Thoracic aorta (tissue), 2 donors: ENCODE measurements around the gene SCAMP3. TPM values are rescaled to one million over a fixed set of nuclear protein-coding genes. Genes with fewer than 3 reads are reported as not detected.

ENCODE experiments used
- ATAC-seq: fragments of 150-250 bp; one replicate; pipeline ENCODE4 v1.8.0; 2017; ENCODE audit warnings: low read depth; ENCODE audit not compliant: insufficient number of reproducible peaks, low FRiP score
- DNase-seq: peaks from one replicate; pipeline ENCODE4 v3.0.0-alpha.2; 2020; ENCODE audit warnings: low spot score
- H3K27ac ChIP-seq, 2 donors: fragments of 200-600 bp; sonication (generic); 1 replicate in 1 of 2; 2 replicates in 1 of 2; pipeline ENCODE4 v1.5.1; 2016; ENCODE audit warnings: mild to moderate bottlenecking in 2 of 2, moderate library complexity in 2 of 2
- H3K27me3 ChIP-seq: fragments of 200-600 bp; sonication (generic); replicated peaks from 2 replicates; pipeline ENCODE4 v1.6.0; 2016; ENCODE audit warnings: mild to moderate bottlenecking; ENCODE audit not compliant: insufficient read depth
- H3K36me3 ChIP-seq: fragments of 200-600 bp; sonication (generic); one replicate; pipeline ENCODE4 v1.5.1; 2016
- H3K4me1 ChIP-seq, 2 donors: fragments of 200-600 bp; sonication (generic); 1 replicate in 1 of 2; 2 replicates in 1 of 2; pipeline versions ENCODE4 v1.5.1 to v1.6.0; 2016; ENCODE audit warnings: low read depth in 2 of 2, mild to moderate bottlenecking in 1 of 2; ENCODE audit not compliant: control insufficient read depth in 1 of 2
- H3K4me3 ChIP-seq: fragments of 200-600 bp; sonication (generic); 2 replicates; pipeline ENCODE4 v1.5.1; 2016; ENCODE audit warnings: mild to moderate bottlenecking
- H3K9me3 ChIP-seq: fragments of 200-600 bp; sonication (generic); 2 replicates; pipeline ENCODE4 v1.5.1; 2016
- CTCF ChIP-seq: fragments of 200-600 bp; sonication (generic); IDR thresholded peaks from one replicate; pipeline ENCODE4 v1.5.1; 2019; ENCODE audit warnings: antibody characterized with exemption
- total RNA-seq, 2 donors: library from RNA; depleted of rRNA; stranded (reverse); fragments of >200 nt; gene quantifications; one replicate each; pipeline versions ENCODE4 v1.1.0 to v1.2.3, GENCODE V29; 2016

SCAMP3 gene
- total RNA-seq, 2 donors from 2014 or later = 32.5 to 50.2 TPM

GRCh38 chr1:155297384-155297783 lies 35.2 kb upstream of the SCAMP3 start:
- H3K27me3 ChIP-seq = peaks cover 7% of the 10 kb centered on the region
- ATAC-seq = no peak
- TF ChIP-seq CTCF = no peak

GRCh38 chr1:155296661-155297060 lies 34.5 kb upstream of the SCAMP3 start:
- DNase-seq (no peak), ATAC-seq (peak; percentile 24)
- no peaks in the 10 kb centered on the region for H3K36me3 ChIP-seq
- H3K27me3 ChIP-seq = peaks cover 7% of the 10 kb centered on the region
- no peaks in the 10 kb centered on the region for H3K9me3 ChIP-seq
- H3K4me1 ChIP-seq = peaks cover 5 to 8% of the 10 kb centered on the region in 2 donors
- TF ChIP-seq CTCF = no peak
- H3K4me3 ChIP-seq = no peak overlapping the region
- no peak overlapping the region for H3K27ac ChIP-seq

More at GRCh38 chr1:155297384-155297783, 35.2 kb upstream of the SCAMP3 start:
- no peak for DNase-seq
- Histone ChIP-seq H3K27ac (no peak overlapping the region), H3K9me3 (no peaks in the 10 kb centered on the region), H3K36me3 (no peaks in the 10 kb centered on the region), H3K4me3 (no peak overlapping the region), H3K4me1 (peaks cover 5 to 8% of the 10 kb centered on the region in 2 donors)

- H3K27ac ChIP-seq = no peak overlapping the region
- peaks cover 7% of the 10 kb centered on the region for H3K27me3 ChIP-seq
- no peak overlapping the region for H3K4me3 ChIP-seq
- DNase-seq = no peak
- ATAC-seq = no peak
- peaks cover 5 to 8% of the 10 kb centered on the region in 2 donors for H3K4me1 ChIP-seq
- TF ChIP-seq CTCF = no peak
- H3K9me3 ChIP-seq = no peaks in the 10 kb centered on the region
- H3K36me3 ChIP-seq = no peaks in the 10 kb centered on the region
Measured at GRCh38 chr1:155295942-155296267, 33.7 kb upstream of the SCAMP3 start.

GRCh38 chr1:155295183-155295941 lies 33.2 kb upstream of the SCAMP3 start:
- no peak for TF ChIP-seq CTCF
- DNase-seq (no peak), ATAC-seq (no peak)
- Histone ChIP-seq H3K4me1 (peaks cover 5 to 8% of the 10 kb centered on the region in 2 donors), H3K9me3 (no peaks in the 10 kb centered on the region), H3K36me3 (no peaks in the 10 kb centered on the region), H3K27me3 (peaks cover 7% of the 10 kb centered on the region), H3K4me3 (peak overlapping the region; percentile 45), H3K27ac (no peak overlapping the region)

- Histone ChIP-seq H3K4me1 (peaks cover 5 to 8% of the 10 kb centered on the region in 2 donors), H3K27me3 (peaks cover 7% of the 10 kb centered on the region), H3K27ac (no peak overlapping the region), H3K4me3 (peak overlapping the region; percentile 45), H3K9me3 (no peaks in the 10 kb centered on the region), H3K36me3 (no peaks in the 10 kb centered on the region)
- no peak for TF ChIP-seq CTCF
- no peak for ATAC-seq
- no peak for DNase-seq
Measured at GRCh38 chr1:155294520-155295182, 32.5 kb upstream of the SCAMP3 start.
